Esophagus muscularis mucosa (tissue), 4 donors: ENCODE measurements around the gene PRKAR1B. TPM values are rescaled to one million over a fixed set of nuclear protein-coding genes. Genes with fewer than 3 reads are reported as not detected.

Experiments
- DNase-seq: peaks from one replicate; pipeline ENCODE4 v3.0.0-alpha.2; 2017; ENCODE audit errors: extremely low spot score
- H3K27ac ChIP-seq, 4 donors: fragments of 200-600 bp; sonication (generic); replicated peaks in 1 of 4; 1 replicate in 3 of 4; 2 replicates in 1 of 4; pipeline ENCODE4 v1.5.1; 2016 to 2019; ENCODE audit warnings: mild to moderate bottlenecking in 1 of 4
- H3K27me3 ChIP-seq, 4 donors: fragments of 200-600 bp; sonication (generic); one replicate each; pipeline versions ENCODE4 v1.5.1 to v1.6.0; 2016 to 2019
- H3K36me3 ChIP-seq, 4 donors: fragments of 200-600 bp; sonication (generic); one replicate each; pipeline ENCODE4 v1.5.1; 2016 to 2019
- H3K4me1 ChIP-seq, 4 donors: fragments of 200-600 bp; sonication (generic); one replicate each; pipeline ENCODE4 v1.5.1; 2016 to 2019
- H3K4me3 ChIP-seq, 4 donors: fragments of 200-600 bp; sonication (generic); 1 replicate in 2 of 4; 2 replicates in 2 of 4; pipeline ENCODE4 v1.5.1; 2016 to 2019; ENCODE audit warnings: mild to moderate bottlenecking in 4 of 4, moderate library complexity in 1 of 4
- H3K9me3 ChIP-seq, 4 donors: fragments of 200-600 bp; sonication (generic); 1 replicate in 3 of 4; 2 replicates in 1 of 4; pipeline ENCODE4 v1.5.1; 2016 to 2019
- EP300 ChIP-seq: sonication (generic); formaldehyde crosslinking; IDR thresholded peaks from one replicate; pipeline ENCODE4 v1.6.1; 2017; ENCODE audit warnings: antibody characterized with exemption
- POLR2A ChIP-seq: fragments of 450-650 bp; IDR thresholded peaks from one replicate; pipeline ENCODE4 v1.6.1; 2017; ENCODE audit warnings: antibody characterized with exemption, moderate library complexity, mild to moderate bottlenecking, low read depth
- POLR2AphosphoS5 ChIP-seq, 2 donors: sonication (generic); formaldehyde crosslinking; IDR thresholded peaks; one replicate each; pipeline ENCODE4 v1.6.1; 2017; ENCODE audit warnings: antibody characterized with exemption in 2 of 2
- WGBS: methylation state at CpG from one replicate; pipeline ENCODE4 v1.1.5; 2018; 5-methylcytosine and 5-hydroxymethylcytosine counted together
- intact Hi-C: fragments of 100-400 bp; cut with DNase I; formaldehyde crosslinking; loops from one replicate; pipeline ENCODE4 v1.15.1; 2023
- total RNA-seq, 4 donors: library from RNA; depleted of rRNA; stranded (reverse); fragments of >200 nt; gene quantifications; one replicate each; pipeline versions ENCODE4 v1.1.0 to v1.2.1, GENCODE V29; 2016
- TF ChIP-seq, protein P1 (sequence below), 3 experiments: fragments of 200-600 bp in 2 of 3; fragments of 450-650 bp in 1 of 3; sonication (generic) in 2 of 3; IDR thresholded peaks; one replicate each; pipeline ENCODE4 v1.5.1; 2017 to 2019; ENCODE audit warnings: antibody characterized with exemption in 3 of 3, mild to moderate bottlenecking in 2 of 3, moderate library complexity in 1 of 3

PRKAR1B gene
- total RNA-seq, 4 donors from 2014 or later, result 15.4 to 46.9 (median 31.4) TPM

DNA sequence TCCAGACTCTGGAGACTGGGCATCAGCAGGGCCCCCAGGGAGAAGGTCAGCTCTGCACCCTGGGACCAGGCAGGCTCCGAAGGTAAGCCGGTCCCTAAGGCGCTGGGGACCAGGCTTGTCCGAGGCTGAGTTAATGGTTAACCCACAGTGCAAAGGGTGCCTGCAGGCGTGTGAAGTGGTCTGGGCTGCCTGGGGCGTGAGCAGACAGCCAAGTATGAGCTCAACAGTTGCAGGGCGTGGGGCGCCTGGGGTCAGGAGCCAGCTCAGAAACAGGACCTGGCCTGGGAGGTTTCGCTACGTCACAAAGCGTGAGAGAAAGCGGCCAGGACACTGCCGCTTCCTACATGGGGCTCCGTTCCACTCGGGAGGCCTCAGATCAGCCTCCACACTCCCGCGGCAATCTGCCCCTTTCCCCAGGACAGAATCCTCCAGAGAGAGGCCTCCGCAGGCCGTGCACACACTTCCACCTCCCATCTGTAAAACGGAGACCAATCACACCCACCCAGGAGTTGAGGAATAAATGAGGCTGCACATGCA, 223.4 kb downstream of the PRKAR1B start:
- 73% methylated on average over 20 of the region's 20 CpGs for WGBS
- peaks cover 40 to 90% (median 73%) of the 10 kb centered on the region in 4 donors for H3K36me3 ChIP-seq

DNA sequence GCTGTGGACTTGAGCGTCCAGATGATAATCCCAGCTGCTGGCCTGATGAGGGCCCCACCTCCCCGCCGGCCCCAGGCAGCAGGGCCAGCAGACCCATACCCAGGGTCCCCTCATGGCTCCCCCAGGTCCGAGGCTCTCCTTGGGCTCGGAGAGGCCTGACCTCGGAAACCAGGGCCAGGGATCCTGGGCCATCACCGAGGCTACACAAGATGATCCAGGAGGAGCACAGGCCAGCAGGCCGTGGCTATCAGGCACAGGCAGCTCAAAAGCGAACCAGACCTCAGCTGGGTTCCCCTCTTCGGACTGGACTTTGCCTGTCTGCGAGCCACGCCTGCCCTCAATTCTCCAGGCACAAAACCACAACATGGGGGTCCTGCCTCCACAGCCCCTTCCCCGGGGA, 224.8 kb downstream of the PRKAR1B start:
- H3K9me3 ChIP-seq, result no peaks in the 10 kb centered on the region
- WGBS, result 90% methylated on average over 10 of the region's 13 CpGs
- H3K4me3 ChIP-seq, result no peak overlapping the region
- no peak overlapping the region for H3K27ac ChIP-seq
- DNase-seq, result no peak
- no peak for TF ChIP-seq POLR2AphosphoS5 (IDR thresholded peaks at IDR 0.05)
- TF ChIP-seq, protein P1, sequence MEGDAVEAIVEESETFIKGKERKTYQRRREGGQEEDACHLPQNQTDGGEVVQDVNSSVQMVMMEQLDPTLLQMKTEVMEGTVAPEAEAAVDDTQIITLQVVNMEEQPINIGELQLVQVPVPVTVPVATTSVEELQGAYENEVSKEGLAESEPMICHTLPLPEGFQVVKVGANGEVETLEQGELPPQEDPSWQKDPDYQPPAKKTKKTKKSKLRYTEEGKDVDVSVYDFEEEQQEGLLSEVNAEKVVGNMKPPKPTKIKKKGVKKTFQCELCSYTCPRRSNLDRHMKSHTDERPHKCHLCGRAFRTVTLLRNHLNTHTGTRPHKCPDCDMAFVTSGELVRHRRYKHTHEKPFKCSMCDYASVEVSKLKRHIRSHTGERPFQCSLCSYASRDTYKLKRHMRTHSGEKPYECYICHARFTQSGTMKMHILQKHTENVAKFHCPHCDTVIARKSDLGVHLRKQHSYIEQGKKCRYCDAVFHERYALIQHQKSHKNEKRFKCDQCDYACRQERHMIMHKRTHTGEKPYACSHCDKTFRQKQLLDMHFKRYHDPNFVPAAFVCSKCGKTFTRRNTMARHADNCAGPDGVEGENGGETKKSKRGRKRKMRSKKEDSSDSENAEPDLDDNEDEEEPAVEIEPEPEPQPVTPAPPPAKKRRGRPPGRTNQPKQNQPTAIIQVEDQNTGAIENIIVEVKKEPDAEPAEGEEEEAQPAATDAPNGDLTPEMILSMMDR (IDR thresholded peaks at IDR 0.05), result no peak
- no peak for TF ChIP-seq POLR2A
- TF ChIP-seq EP300, result no peak
- peaks cover 38 to 89% (median 67%) of the 10 kb centered on the region in 4 donors for H3K36me3 ChIP-seq
- peaks cover 26 to 31% (median 26%) of the 10 kb centered on the region in 4 donors for H3K4me1 ChIP-seq
- intact Hi-C loops, result no loop called here
- H3K27me3 ChIP-seq, result no peaks in the 10 kb centered on the region

More for the DNA sequence above, 223.4 kb downstream of the PRKAR1B start:
- TF ChIP-seq POLR2AphosphoS5 (IDR thresholded peaks at IDR 0.05), result no peak
- TF ChIP-seq, protein P1 (IDR thresholded peaks at IDR 0.05), result no peak
- Histone ChIP-seq H3K4me3 (no peak overlapping the region), H3K4me1 (peaks cover 26 to 36% (median 28%) of the 10 kb centered on the region in 4 donors), H3K9me3 (no peaks in the 10 kb centered on the region), H3K27ac (peak overlapping the region; percentile 35 to 62 (median 44)), H3K27me3 (no peaks in the 10 kb centered on the region)
- intact Hi-C loops, result no loop called here
- DNase-seq, result no peak

DNA sequence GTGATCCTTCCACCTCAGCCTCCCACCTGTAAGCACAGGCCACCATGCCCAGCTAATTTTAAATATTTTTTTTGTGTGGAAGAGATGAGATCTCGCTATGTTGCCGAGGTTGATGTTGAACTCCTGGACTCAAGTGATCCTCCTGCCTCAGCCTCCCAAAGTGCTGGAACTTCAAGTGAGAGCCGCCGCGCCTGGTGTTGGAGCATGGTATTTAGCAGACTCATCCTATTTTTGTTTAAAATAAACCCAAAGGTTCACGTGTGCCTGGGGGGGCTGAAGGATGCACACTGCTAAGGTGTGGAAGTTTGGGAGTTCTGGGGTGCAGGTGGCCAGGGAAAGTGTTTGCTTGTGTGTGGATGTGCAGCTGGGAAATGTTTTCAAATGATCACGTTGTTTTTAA, 225.6 kb downstream of the PRKAR1B start:
- Histone ChIP-seq H3K27me3 (no peaks in the 10 kb centered on the region), H3K9me3 (no peaks in the 10 kb centered on the region), H3K27ac (no peak overlapping the region), H3K36me3 (peaks cover 44 to 89% (median 67%) of the 10 kb centered on the region in 4 donors), H3K4me3 (no peak overlapping the region), H3K4me1 (peaks cover 26 to 31% (median 26%) of the 10 kb centered on the region in 4 donors)
- no peak for TF ChIP-seq POLR2A
- TF ChIP-seq, protein P1 (IDR thresholded peaks at IDR 0.05), result no peak
- TF ChIP-seq EP300, result no peak
- TF ChIP-seq POLR2AphosphoS5 (IDR thresholded peaks at IDR 0.05), result no peak
- WGBS, result 85% methylated on average over 7 of the region's 7 CpGs
- DNase-seq, result no peak
- intact Hi-C loops, result no loop called here

DNA sequence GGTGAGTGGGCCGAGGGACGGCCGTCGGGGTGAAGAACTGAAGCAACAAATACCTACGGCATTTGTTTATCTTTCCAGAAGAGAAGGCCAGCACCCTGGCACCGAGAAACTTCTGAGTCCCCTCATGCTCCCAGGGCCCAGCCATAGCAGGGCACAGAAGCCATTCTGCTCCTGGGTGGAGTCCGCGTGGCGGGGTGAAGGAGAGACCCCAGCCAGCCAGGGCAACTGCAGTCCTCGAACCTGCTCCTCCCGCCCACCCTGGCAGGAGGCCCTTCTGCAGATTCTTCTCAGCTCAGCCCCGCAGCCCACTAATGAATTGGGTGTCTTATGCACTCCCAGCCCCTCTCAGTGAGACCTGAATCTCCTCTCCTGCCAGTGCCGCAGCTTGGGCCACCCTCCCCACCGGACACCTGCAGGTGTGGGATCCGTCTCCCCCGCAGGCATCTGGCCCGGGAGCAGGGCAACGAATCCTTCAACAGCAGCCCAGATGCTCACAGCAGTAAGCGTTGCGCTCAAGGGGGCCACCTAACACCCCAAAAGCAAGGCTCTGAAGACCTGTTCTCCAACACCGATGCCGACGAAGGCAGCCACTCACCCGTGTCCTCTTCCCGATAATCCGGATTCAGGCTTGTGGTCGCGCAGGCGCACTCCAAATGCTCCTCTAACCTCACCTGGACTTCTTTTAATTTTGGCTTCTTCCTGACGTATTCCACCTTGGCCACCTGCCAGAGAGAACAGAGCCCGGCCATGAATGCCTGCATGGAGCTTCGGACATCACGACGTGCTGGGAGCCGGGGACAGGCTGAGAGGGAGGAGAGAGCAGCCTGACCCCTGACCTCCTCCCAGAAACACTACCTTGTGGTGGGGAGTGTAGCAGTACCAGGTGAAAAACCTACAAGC, 226.3 kb downstream of the PRKAR1B start:
- TF ChIP-seq, protein P1 (IDR thresholded peaks at IDR 0.05), result no peak
- TF ChIP-seq POLR2A (no peak), POLR2AphosphoS5 (IDR thresholded peaks at IDR 0.05) (no peak), EP300 (no peak)
- no peak overlapping the region for H3K4me3 ChIP-seq
- no peaks in the 10 kb centered on the region for H3K27me3 ChIP-seq
- WGBS, result 88% methylated on average over 32 of the region's 35 CpGs
- H3K4me1 ChIP-seq, result peaks cover 25 to 29% (median 26%) of the 10 kb centered on the region in 4 donors
- intact Hi-C loops, result no loop called here
- H3K36me3 ChIP-seq, result peaks cover 44 to 89% (median 68%) of the 10 kb centered on the region in 4 donors
- no peak overlapping the region for H3K27ac ChIP-seq
- no peak for DNase-seq
- no peaks in the 10 kb centered on the region for H3K9me3 ChIP-seq
